C4-2B (cell line): ENCODE measurements around the gene EPN1.

Experiments used
- ZFX ChIP-seq: fragments of 450-650 bp; IDR thresholded peaks from 2 replicates; pipeline ENCODE4 v1.6.1; 2017
- TF ChIP-seq, protein P1 (sequence below): fragments of 450-650 bp; conservative IDR thresholded peaks from 2 replicates; pipeline ENCODE4 v1.5.1; 2017; ENCODE audit warnings: mild to moderate bottlenecking

- TF ChIP-seq, protein P1, sequence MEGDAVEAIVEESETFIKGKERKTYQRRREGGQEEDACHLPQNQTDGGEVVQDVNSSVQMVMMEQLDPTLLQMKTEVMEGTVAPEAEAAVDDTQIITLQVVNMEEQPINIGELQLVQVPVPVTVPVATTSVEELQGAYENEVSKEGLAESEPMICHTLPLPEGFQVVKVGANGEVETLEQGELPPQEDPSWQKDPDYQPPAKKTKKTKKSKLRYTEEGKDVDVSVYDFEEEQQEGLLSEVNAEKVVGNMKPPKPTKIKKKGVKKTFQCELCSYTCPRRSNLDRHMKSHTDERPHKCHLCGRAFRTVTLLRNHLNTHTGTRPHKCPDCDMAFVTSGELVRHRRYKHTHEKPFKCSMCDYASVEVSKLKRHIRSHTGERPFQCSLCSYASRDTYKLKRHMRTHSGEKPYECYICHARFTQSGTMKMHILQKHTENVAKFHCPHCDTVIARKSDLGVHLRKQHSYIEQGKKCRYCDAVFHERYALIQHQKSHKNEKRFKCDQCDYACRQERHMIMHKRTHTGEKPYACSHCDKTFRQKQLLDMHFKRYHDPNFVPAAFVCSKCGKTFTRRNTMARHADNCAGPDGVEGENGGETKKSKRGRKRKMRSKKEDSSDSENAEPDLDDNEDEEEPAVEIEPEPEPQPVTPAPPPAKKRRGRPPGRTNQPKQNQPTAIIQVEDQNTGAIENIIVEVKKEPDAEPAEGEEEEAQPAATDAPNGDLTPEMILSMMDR = no peak
- TF ChIP-seq ZFX = no peak
Measured at GRCh38 chr19:55644191-55644833, 30.7 kb upstream of the EPN1 start.
